ENCODE measurements around the gene ARHGAP31. TPM values are rescaled to one million over a fixed set of nuclear protein-coding genes. Genes with fewer than 3 reads are reported as not detected.

The ARHGAP31 gene
- total and polyA plus RNA-seq, 4 donors: 0.99 to 4.6 (median 2.6) TPM

- no peaks in the 10 kb centered on the region for H3K27me3 ChIP-seq (ENCODE audit: control insufficient read depth in 4 of 4, insufficient read depth in 4 of 4, low read length in 3 of 4)
- peaks cover 0 to 6% (median 0%) of the 10 kb centered on the region in 4 donors for H3K4me1 ChIP-seq (ENCODE audit: control insufficient read depth in 4 of 4, insufficient read depth in 4 of 4, low read length in 3 of 4)
These were observed 36.0 kb downstream of the ARHGAP31 start for GRCh38 chr3:119330181-119330580.

More at GRCh38 chr3:119330181-119330580, 36.0 kb downstream of the ARHGAP31 start:
- Histone ChIP-seq H3K27ac (ENCODE audit: low read depth in 1 of 2, low read length in 2 of 2) (no peak overlapping the region), H3K4me3 (ENCODE audit: low read depth in 1 of 3, low read length in 3 of 3) (no peak overlapping the region), H3K9me3 (ENCODE audit: control insufficient read depth in 4 of 4, low read length in 3 of 4) (no peaks in the 10 kb centered on the region), H3K36me3 (ENCODE audit: control insufficient read depth in 4 of 4, insufficient read depth in 3 of 4, low read depth in 1 of 4, low read length in 3 of 4) (no peaks in the 10 kb centered on the region), H3K9ac (ENCODE audit: low read depth in 1 of 2, low read length in 2 of 2) (no peak overlapping the region)
- TF ChIP-seq TAF1 (conservative IDR thresholded peaks at IDR 0.05) (no peak), GABPA (IDR thresholded peaks at IDR 0.05 in 1 of 2, conservative IDR thresholded peaks at IDR 0.05 in 1 of 2) (no peak), MAX (IDR thresholded peaks at IDR 0.05) (no peak), FOXA1 (IDR thresholded peaks at IDR 0.05) (no peak), CTCF (IDR thresholded peaks at IDR 0.05; ENCODE audit: low read depth, low read length, missing input control) (no peak), EGR1 (IDR thresholded peaks at IDR 0.05; ENCODE audit: low read depth in 2 of 2) (no peak), SP1 (IDR thresholded peaks at IDR 0.05) (no peak), HNF4G (IDR thresholded peaks at IDR 0.05) (no peak), RXRA (IDR thresholded peaks at IDR 0.05) (no peak), ZBTB33 (IDR thresholded peaks at IDR 0.05) (no peak), RAD21 (IDR thresholded peaks at IDR 0.05) (no peak), YY1 (IDR thresholded peaks at IDR 0.05) (no peak), NR2F2 (IDR thresholded peaks at IDR 0.05) (no peak), REST (IDR thresholded peaks at IDR 0.05) (no peak), JUND (IDR thresholded peaks at IDR 0.05) (no peak), HNF4A (conservative IDR thresholded peaks at IDR 0.05) (no peak), ATF3 (IDR thresholded peaks at IDR 0.05) (no peak), FOXA2 (IDR thresholded peaks at IDR 0.05) (no peak)
- no peak for DNase-seq (ENCODE audit: low spot score)
- 87% methylated on average over 3 of the region's 3 CpGs for WGBS
